Peyer's patch (tissue), 4 donors: ENCODE measurements around the gene C1orf35.

Experiments used
- POLR2A ChIP-seq, 2 donors: fragments of 450-650 bp; IDR thresholded peaks; one replicate each; pipeline ENCODE4 v1.5.1; 2017; ENCODE audit warnings: antibody characterized with exemption in 2 of 2, mild to moderate bottlenecking in 2 of 2, moderate library complexity in 2 of 2
- TF ChIP-seq, protein P1 (sequence below), 6 experiments: fragments of 450-650 bp in 4 of 6; fragments of 200-600 bp in 2 of 6; sonication (generic) in 1 of 6; IDR thresholded peaks; one replicate each; pipeline ENCODE4 v1.5.1; 2017 to 2019; ENCODE audit warnings: antibody characterized with exemption in 6 of 6, mild to moderate bottlenecking in 3 of 6, moderate library complexity in 1 of 6

DNA sequence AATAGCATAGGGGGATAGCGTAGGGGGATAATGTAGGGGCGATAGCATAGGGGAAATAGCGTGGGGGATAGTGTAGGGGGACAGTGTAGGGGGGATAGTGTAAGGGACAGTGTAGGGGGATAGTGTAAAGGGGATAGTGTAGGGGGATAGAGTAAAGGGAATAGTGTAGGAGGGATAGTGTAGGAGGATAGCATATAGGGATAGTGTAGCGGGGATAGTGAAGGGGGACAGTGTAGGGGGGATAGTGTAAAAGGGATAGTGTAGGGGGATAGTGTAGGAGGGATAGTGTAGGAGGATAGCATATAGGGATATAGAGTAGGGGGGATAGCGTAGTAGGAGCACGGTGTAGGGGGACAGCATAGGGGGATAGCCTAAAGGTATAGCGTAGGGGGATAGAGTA is 34.8 kb downstream of the C1orf35 start:
- TF ChIP-seq, protein P1, sequence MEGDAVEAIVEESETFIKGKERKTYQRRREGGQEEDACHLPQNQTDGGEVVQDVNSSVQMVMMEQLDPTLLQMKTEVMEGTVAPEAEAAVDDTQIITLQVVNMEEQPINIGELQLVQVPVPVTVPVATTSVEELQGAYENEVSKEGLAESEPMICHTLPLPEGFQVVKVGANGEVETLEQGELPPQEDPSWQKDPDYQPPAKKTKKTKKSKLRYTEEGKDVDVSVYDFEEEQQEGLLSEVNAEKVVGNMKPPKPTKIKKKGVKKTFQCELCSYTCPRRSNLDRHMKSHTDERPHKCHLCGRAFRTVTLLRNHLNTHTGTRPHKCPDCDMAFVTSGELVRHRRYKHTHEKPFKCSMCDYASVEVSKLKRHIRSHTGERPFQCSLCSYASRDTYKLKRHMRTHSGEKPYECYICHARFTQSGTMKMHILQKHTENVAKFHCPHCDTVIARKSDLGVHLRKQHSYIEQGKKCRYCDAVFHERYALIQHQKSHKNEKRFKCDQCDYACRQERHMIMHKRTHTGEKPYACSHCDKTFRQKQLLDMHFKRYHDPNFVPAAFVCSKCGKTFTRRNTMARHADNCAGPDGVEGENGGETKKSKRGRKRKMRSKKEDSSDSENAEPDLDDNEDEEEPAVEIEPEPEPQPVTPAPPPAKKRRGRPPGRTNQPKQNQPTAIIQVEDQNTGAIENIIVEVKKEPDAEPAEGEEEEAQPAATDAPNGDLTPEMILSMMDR (IDR thresholded peaks at IDR 0.05), result no peak
- TF ChIP-seq POLR2A (IDR thresholded peaks at IDR 0.05), result no peak
